ENCODE results near the gene TTC3.
A peak's percentile ranks its signal among the peaks of the same experiment; 100 is the strongest.

TTC3 gene

GRCh38 chr21:37159053-37159776, 86.2 kb downstream of the TTC3 start:
- no peak for DNase-seq

- DNase-seq = no peak
Measured at GRCh38 chr21:37159949-37160348, 86.9 kb downstream of the TTC3 start.

- no peak for DNase-seq
Measured at GRCh38 chr21:37164742-37165141, 91.7 kb downstream of the TTC3 start.

DNA sequence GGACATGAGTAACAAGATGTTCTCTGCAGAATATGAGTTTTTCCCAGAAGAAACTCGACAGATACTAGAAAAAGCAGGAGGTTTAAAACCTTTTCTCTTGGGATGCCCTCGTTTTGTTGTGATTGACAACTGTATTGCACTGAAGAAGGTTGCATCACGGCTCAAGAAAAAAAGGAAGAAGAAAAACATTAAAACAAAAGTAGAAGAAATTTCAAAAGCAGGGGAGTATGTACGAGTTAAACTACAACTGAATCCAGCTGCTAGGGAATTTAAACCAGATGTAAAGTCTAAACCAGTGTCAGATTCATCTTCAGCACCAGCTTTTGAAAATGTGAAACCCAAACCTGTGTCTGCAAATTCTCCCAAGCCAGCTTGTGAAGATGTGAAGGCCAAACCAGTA, 92.5 kb downstream of the TTC3 start:
- DNase-seq = no peak

DNA sequence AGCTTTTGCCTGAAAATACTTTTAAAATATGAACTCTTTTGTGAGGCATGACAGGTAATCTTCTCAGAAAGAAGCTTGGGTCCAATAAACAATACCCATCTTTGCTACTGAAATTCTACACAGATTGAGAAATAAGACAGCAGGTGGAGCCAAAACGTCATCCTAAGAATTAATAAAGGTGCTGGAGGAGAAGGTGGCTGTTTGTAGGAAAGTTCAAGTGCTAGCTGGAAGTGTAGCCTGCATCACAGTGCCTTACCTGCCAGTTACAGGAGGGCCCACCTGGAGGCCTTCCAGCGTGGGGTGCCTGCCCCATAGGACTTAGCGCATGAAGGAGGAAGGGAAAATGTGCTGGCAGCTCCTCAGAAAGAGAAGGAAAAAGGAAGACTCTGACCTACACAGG, 93.7 kb downstream of the TTC3 start:
- DNase-seq = peak; percentile 20

GRCh38 chr21:37168666-37169065, 95.6 kb downstream of the TTC3 start:
- DNase-seq = no peak

DNA sequence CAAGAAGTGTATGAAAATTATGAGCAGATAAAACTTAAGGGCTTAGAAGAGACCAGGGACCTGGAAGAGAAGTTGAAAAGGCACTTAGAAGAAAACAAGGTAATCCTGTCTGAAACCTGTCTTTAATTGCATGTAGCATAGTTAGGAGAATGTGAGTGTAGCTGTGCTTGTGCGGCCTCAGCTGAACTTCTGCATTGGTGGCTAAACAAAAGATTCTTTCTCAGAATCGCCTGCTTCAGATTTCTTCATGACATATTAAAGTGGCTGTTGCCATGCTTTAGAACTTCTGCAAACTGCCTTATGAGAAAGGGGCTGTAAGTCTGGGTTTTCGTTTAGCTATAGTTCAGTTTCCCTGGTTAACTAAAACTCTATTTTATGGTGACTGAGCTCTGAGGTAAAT, 99.6 kb downstream of the TTC3 start:
- DNase-seq = no peak

GRCh38 chr21:37176716-37177115, 103.7 kb downstream of the TTC3 start:
- DNase-seq = no peak

GRCh38 chr21:37181059-37181458, 108.0 kb downstream of the TTC3 start:
- no peak for DNase-seq

DNA sequence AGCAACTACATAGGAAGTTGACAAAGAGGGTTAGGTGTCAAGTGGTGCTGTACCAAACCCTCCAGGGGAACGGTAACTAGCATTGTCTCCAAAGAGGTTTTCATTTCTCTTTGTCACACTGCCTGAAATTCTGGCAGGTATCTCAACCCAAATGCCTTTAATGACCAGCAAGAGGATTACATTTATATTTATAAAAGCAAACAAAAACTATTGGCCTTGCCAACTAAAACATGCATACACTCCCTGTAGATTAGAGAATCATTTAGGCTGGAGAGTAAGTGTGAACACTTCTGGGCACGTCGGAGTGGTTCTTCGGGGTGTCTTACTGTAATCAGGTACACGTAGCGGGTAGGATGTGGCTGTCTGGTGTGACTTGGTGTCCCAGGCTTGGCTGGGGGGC, 109.2 kb downstream of the TTC3 start:
- no peak for DNase-seq

GRCh38 chr21:37183749-37184148, 110.7 kb downstream of the TTC3 start:
- no peak for DNase-seq

GRCh38 chr21:37184784-37185593, 111.9 kb downstream of the TTC3 start:
- DNase-seq = no peak

- DNase-seq = no peak
Measured at GRCh38 chr21:37186983-37187382, 113.9 kb downstream of the TTC3 start.

GRCh38 chr21:37188825-37189224, 115.8 kb downstream of the TTC3 start:
- DNase-seq = no peak

DNA sequence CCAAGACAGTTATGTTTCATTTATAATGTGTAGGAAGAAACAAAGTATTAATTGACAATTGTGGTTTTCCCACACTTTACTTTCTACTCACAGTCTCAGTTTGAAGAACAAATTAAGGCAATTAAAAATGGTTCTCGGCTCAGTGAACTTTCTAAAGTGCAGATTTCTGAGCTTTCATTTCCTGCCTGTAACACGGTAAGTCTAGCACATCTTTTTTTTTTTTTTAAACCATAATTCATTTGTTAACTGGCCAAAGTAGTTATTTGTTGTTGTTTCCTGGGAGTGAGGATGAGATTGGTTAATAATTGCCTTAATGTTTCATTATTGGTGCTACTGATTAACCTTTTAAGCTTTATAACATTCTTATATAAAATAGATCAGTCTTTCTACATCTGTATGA, 119.0 kb downstream of the TTC3 start:
- DNase-seq = no peak

GRCh38 chr21:37193006-37193405, 120.0 kb downstream of the TTC3 start:
- no peak for DNase-seq

DNA sequence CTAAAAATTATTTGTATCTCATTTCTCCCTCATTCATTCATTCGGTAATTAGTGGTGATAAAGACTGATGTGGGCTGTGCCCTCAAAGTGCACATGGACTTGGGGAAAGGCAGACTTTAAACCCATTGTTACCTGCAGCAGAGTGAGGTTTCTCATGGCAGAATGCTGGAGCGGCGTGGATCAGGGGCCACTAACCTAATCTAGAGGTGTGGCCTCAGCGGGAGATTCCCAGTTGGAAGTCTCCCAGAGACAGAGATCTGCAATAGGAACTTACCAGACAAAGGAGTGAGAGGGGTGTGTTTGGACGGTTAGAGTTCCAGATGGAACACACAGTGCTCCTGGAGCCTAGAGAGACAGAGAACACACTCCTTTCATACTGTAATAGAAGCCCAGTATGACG, 120.6 kb downstream of the TTC3 start:
- DNase-seq = no peak

DNA sequence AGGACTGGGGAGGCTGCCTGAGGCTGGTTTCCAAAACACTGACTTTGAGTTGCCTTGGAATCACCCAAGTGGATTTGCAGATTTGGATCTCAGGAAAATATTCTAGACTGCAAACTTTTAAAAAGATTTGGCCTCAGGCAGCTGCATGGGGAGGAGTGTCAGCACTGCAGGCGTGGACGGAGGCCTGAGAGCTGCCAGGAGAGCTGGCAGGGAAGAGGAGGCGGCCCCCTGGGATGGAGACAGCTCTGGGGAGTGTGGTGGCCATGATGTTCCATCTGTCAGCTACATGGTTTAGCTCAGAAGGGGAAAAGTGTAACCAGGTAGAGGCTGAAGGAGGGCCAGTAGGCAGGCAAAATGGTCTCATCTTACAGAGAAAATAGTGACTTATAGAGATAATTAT, 122.0 kb downstream of the TTC3 start:
- no peak for DNase-seq

DNA sequence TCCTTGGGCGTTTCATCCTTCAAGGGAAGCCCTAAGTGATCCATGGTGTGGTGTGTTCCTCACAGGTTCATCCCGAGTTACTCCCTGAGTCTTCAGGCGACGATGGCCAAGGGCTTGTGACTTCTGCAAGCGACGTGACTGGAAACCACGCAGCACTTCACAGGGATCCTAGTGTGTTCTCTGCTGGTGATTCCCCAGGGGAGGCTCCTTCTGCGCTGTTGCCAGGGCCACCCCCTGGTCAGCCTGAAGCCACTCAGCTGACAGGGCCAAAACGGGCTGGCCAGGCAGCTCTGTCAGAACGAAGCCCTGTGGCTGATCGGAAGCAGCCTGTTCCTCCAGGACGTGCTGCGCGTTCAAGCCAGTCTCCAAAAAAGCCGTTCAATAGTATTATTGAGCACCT, 122.6 kb downstream of the TTC3 start:
- no peak for DNase-seq

GRCh38 chr21:37196847-37197246, 123.8 kb downstream of the TTC3 start:
- peak; percentile 53 for DNase-seq

GRCh38 chr21:37197746-37198145, 124.7 kb downstream of the TTC3 start:
- DNase-seq = no peak

DNA sequence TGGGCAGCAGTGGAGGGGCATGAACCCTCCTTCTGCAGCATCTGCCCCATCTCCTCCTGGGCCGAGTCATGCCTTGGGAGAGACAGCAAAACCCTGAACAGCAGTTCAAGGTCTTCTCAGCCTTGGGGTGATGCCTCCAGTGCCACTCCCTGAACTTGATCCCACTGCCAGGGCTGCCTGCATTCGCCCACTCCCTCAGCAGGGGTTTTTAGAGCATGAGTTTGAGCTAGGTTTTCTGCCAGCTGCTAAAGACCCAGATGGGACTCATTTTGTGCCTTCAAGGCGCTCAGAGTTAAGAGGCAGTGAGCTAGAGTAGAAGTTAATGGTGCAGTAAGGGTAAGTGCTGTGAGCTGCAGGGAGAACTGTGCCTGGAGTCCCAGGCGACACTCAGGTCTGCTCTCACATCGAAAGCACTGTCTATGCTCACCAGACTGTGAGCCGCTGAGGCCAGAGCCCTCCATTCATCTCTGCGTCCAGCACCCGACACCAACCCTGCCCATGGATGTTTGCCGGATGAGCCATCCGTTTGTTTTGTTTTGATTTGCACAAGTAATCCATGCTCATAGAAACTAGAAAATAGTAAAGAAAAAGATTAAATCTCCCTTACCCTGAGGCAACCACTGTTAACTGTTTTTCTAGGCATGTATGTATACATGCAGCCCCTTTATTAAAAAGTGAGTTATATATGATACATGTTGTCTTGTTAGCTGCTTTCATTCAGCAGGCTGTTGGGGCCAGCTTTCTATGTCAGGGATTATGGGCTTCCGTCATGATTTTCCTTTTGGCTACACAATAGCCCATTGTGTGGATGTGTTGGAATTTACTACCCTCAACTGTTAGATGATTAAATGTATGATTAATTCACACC, 126.2 kb downstream of the TTC3 start:
- no peak for DNase-seq

- no peak for DNase-seq
Measured at GRCh38 chr21:37200641-37201480, 127.8 kb downstream of the TTC3 start.

All from NCI-H69 (cell line).